OCI-LY1 (cell line): ENCODE data around the gene TMEM176B.

ENCODE experiments used
- H2AFZ ChIP-seq: fragments of 200-600 bp; sonication (generic), shearing (Covaris generic); 2 replicates; pipeline ENCODE4 v1.6.0; 2014; ENCODE audit warnings: antibody characterized with exemption, mild to moderate bottlenecking, low read length
- H3F3A ChIP-seq: fragments of 200-600 bp; sonication (generic), shearing (Covaris generic); 2 replicates; pipeline ENCODE4 v1.6.0; 2014; ENCODE audit warnings: mild to moderate bottlenecking, antibody characterized with exemption, low read length, moderate library complexity; ENCODE audit not compliant: insufficient read depth
- H3K27ac ChIP-seq: fragments of 200-600 bp; sonication (generic); 2 replicates; pipeline ENCODE4 v1.5.1; 2014; ENCODE audit warnings: low read length, mixed run types, mild to moderate bottlenecking, low read depth; ENCODE audit not compliant: poor library complexity, severe bottlenecking
- H3K27me3 ChIP-seq: fragments of 200-600 bp; sonication (generic); 2 replicates; pipeline ENCODE4 v1.6.0; 2014; ENCODE audit warnings: antibody characterized with exemption, mild to moderate bottlenecking, low read length, moderate library complexity; ENCODE audit not compliant: insufficient read depth
- H3K36me3 ChIP-seq: fragments of 200-600 bp; sonication (generic); 2 replicates; pipeline ENCODE4 v1.6.1; 2014; ENCODE audit warnings: mild to moderate bottlenecking, antibody characterized with exemption, low read length, moderate library complexity, mixed read lengths; ENCODE audit not compliant: insufficient read depth
- H3K4me1 ChIP-seq: fragments of 200-600 bp; sonication (generic); 2 replicates; pipeline ENCODE4 v1.5.1; 2014; ENCODE audit warnings: mild to moderate bottlenecking, low read length, moderate library complexity; ENCODE audit not compliant: insufficient read depth, severe bottlenecking
- H3K4me2 ChIP-seq: fragments of 200-600 bp; sonication (generic), shearing (Covaris generic); 2 replicates; pipeline ENCODE4 v1.6.1; 2014; ENCODE audit warnings: low read length
- H3K4me3 ChIP-seq: fragments of 200-600 bp; sonication (generic); 2 replicates; pipeline ENCODE4 v1.5.1; 2014; ENCODE audit warnings: low read length, low read depth, mild to moderate bottlenecking, mixed read lengths; ENCODE audit not compliant: poor library complexity, severe bottlenecking
- H3K79me2 ChIP-seq: fragments of 200-600 bp; shearing (Covaris generic); 2 replicates; pipeline ENCODE4 v1.6.1; 2016; ENCODE audit warnings: mixed run types, low read length, mixed read lengths; ENCODE audit not compliant: insufficient read depth
- H3K9ac ChIP-seq: fragments of 200-600 bp; sonication (generic), shearing (Covaris generic); 2 replicates; pipeline ENCODE4 v1.6.1; 2014; ENCODE audit warnings: mild to moderate bottlenecking, low read length, mixed read lengths
- H3K9me2 ChIP-seq: fragments of 200-600 bp; sonication (generic), shearing (Covaris generic); 2 replicates; pipeline ENCODE4 v1.6.1; 2014; ENCODE audit warnings: low read depth, mild to moderate bottlenecking, low read length, mixed read lengths
- H3K9me3 ChIP-seq: fragments of 200-600 bp; shearing (Covaris generic); 2 replicates; pipeline ENCODE4 v1.6.1; 2014; ENCODE audit warnings: low read length, mixed read lengths
- H4K20me1 ChIP-seq: fragments of 200-600 bp; sonication (generic), shearing (Covaris generic); 2 replicates; pipeline ENCODE4 v1.6.0; 2016; ENCODE audit warnings: mild to moderate bottlenecking, low read length; ENCODE audit not compliant: insufficient read depth
- EZH2 ChIP-seq: fragments of 200-600 bp; sonication (generic), shearing (Covaris generic); IDR thresholded peaks from 2 replicates; pipeline ENCODE4 v1.8.0; 2017; ENCODE audit warnings: borderline replicate concordance, mixed run types, mild to moderate bottlenecking, antibody characterized with exemption, low read length, moderate library complexity, mixed read lengths
- TF ChIP-seq, protein P1 (sequence below): fragments of 200-600 bp; sonication (generic), shearing (Covaris generic); IDR thresholded peaks from 2 replicates; pipeline ENCODE4 v1.5.1; 2017; ENCODE audit warnings: mild to moderate bottlenecking, antibody characterized with exemption, low read length, moderate library complexity, mixed read lengths

The TMEM176B gene

DNA sequence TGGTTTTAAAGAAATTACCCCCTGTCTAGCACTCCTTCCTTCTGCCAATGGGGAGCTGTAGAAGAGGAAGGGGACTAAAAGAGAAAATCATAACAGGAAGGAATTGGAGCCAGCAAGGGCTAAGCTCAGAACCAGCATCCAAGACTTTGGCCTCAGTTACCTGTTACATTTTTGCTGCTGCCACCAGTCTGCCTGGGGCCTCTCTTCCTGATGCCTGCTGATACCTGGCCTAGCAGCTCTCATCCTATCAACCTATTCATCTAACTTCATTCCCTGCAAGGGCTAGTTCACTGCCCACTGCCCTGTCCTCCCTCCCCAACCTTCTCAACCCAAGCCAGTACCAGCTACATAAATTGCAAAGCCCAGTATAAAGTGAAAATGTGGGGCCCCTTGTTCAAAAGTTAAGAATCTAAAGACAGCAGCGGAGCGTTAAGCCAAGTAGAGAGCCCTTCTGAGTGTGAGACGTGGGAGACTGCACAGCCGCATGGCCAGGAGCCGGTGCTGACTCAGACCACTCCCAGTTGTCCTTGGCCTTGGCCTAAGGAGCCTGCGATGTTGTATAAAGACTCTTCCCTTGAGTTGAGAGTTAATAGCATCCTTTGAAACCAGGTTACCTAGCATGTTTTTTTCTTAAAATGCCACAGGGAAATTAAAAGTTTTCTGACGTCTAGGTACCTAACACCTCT, 38.9 kb upstream of the TMEM176B start:
- Histone ChIP-seq H3K9ac (no peak overlapping the region), H2AFZ (no peak overlapping the region), H3K9me3 (no peaks in the 10 kb centered on the region), H3K36me3 (no peaks in the 10 kb centered on the region), H3K4me3 (no peak overlapping the region), H3K27me3 (peaks cover 14% of the 10 kb centered on the region), H4K20me1 (no peaks in the 10 kb centered on the region), H3K27ac (no peak overlapping the region), H3F3A (no peaks in the 10 kb centered on the region), H3K4me1 (no peaks in the 10 kb centered on the region), H3K9me2 (no peaks in the 10 kb centered on the region), H3K79me2 (no peaks in the 10 kb centered on the region), H3K4me2 (no peak overlapping the region)
- TF ChIP-seq EZH2: no peak
- TF ChIP-seq, protein P1, sequence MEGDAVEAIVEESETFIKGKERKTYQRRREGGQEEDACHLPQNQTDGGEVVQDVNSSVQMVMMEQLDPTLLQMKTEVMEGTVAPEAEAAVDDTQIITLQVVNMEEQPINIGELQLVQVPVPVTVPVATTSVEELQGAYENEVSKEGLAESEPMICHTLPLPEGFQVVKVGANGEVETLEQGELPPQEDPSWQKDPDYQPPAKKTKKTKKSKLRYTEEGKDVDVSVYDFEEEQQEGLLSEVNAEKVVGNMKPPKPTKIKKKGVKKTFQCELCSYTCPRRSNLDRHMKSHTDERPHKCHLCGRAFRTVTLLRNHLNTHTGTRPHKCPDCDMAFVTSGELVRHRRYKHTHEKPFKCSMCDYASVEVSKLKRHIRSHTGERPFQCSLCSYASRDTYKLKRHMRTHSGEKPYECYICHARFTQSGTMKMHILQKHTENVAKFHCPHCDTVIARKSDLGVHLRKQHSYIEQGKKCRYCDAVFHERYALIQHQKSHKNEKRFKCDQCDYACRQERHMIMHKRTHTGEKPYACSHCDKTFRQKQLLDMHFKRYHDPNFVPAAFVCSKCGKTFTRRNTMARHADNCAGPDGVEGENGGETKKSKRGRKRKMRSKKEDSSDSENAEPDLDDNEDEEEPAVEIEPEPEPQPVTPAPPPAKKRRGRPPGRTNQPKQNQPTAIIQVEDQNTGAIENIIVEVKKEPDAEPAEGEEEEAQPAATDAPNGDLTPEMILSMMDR: no peak

DNA sequence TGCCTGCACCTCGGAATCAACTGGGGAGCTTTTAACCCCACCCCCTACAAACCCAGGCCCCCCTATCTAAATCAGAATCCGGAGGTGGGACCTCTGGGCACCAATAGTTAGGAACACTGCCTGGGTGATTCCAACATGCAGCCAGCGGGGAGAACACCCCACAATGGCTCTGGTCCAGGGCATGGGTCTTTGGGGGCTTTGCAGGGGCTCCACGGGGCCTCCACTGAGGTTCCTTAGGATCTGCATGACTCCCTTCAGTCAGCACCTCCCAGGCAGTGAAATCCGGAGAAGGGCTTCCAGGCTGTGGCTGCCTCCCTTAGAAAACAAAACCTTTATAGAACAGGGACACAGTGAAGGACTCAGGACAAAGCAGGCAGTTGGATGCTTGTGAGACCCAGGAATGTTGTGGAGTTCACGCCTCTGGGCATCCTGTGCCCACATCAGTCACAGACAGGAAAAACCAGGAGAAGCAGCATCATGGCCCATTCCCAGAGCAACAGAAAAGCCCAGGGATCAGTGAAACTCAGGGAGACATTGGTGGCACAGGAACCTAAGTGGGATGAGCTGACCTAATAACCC, 35.6 kb upstream of the TMEM176B start:
- Histone ChIP-seq H3K9me2 (no peaks in the 10 kb centered on the region), H4K20me1 (no peaks in the 10 kb centered on the region), H3K27ac (no peak overlapping the region), H3K4me3 (no peak overlapping the region), H3K4me1 (no peaks in the 10 kb centered on the region), H3K9ac (no peak overlapping the region), H3K27me3 (peaks cover 11% of the 10 kb centered on the region), H3K79me2 (no peaks in the 10 kb centered on the region), H3K36me3 (no peaks in the 10 kb centered on the region), H2AFZ (no peak overlapping the region), H3K9me3 (no peaks in the 10 kb centered on the region), H3K4me2 (no peak overlapping the region), H3F3A (no peaks in the 10 kb centered on the region)
- TF ChIP-seq, protein P1: no peak
- no peak for TF ChIP-seq EZH2

DNA sequence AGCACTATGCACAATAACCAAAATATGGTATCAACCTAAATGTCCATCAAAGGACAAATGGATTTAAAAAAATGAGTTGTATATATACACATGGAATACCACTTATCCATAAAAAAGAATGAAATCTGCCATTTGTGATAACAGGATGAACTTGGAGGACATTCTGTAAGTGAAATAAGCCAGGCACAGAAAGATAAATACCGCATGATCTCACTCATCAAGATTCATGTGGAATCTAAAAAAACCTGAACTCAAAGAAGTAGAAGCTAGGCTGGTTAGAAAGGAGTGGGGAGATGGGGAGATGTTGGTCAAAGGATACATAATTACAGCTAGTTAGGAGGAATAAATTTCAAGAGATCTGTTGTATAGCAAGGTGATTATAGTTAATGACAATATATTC, 34.9 kb upstream of the TMEM176B start:
- no peak for TF ChIP-seq EZH2
- TF ChIP-seq, protein P1: no peak
- H3K36me3 ChIP-seq: no peaks in the 10 kb centered on the region

More for the DNA sequence above, 34.9 kb upstream of the TMEM176B start:
- Histone ChIP-seq H3K4me1 (no peaks in the 10 kb centered on the region), H2AFZ (no peak overlapping the region), H3K27ac (no peak overlapping the region), H3K9me2 (no peaks in the 10 kb centered on the region), H3K4me3 (no peak overlapping the region), H3K9ac (no peak overlapping the region), H3K79me2 (no peaks in the 10 kb centered on the region), H3K9me3 (no peaks in the 10 kb centered on the region), H3F3A (no peaks in the 10 kb centered on the region), H4K20me1 (no peaks in the 10 kb centered on the region), H3K4me2 (no peak overlapping the region), H3K27me3 (peaks cover 11% of the 10 kb centered on the region)
